IMR-90 (cell line): Measurements from ENCODE around the gene MTPN. TPM values are rescaled to one million over a fixed set of nuclear protein-coding genes. Genes with fewer than 3 reads are reported as not detected.

Experiments
- ATAC-seq: fragments of 200-7000 bp; cut with Tn5 transposase; 2 replicates; pipeline ENCODE4 v1.9.1; 2020; ENCODE audit warnings: low read depth, mild to moderate bottlenecking, moderate library complexity
- BruUV-seq: library from RNA; stranded (reverse); fragments of 400-500 nt; replicated peaks from 2 replicates; lab custom pipeline; 2021; lab: Mats Ljungman, UMichigan
- CTCF ChIA-PET: fragments of 300-600 bp; formaldehyde crosslinking; extraction: SDS; loops from one replicate; lab custom pipeline; 2021; ENCODE audit warnings: antibody characterized with exemption; lab: Yijun Ruan, JAX
- POLR2A ChIA-PET: fragments of 300-600 bp; sonication (Branson Sonifier 250); formaldehyde crosslinking; loops from one replicate; lab custom pipeline; 2022; ENCODE audit warnings: antibody characterized with exemption; ENCODE audit not compliant: unreplicated experiment; lab: Charles Lee
- DNase-seq: peaks from one replicate; pipeline ENCODE4 v3.0.0; 2013
- H2AFZ ChIP-seq: replicated peaks from 2 replicates; pipeline ENCODE3; 2013; ENCODE audit warnings: low read length, mild to moderate bottlenecking; ENCODE audit not compliant: poor library complexity
- H2AK5ac ChIP-seq: 2 replicates; pipeline ENCODE4 v1.6.1; 2013; ENCODE audit warnings: low read depth, low read length, inconsistent platforms
- H2AK9ac ChIP-seq: replicated peaks from 2 replicates; pipeline ENCODE3; 2013; ENCODE audit warnings: mild to moderate bottlenecking, low read depth, low read length, moderate library complexity; ENCODE audit not compliant: poor library complexity
- H2BK120ac ChIP-seq: 2 replicates; pipeline ENCODE4 v1.6.1; 2013; ENCODE audit warnings: low read depth, low read length, inconsistent platforms
- H2BK15ac ChIP-seq: 3 replicates; pipeline ENCODE4 v1.6.1; 2013; ENCODE audit warnings: low read depth, low read length, inconsistent platforms
- H2BK20ac ChIP-seq: 2 replicates; pipeline ENCODE4 v1.6.1; 2013; ENCODE audit warnings: low read depth, mild to moderate bottlenecking, inconsistent platforms, low read length, moderate library complexity
- H2BK5ac ChIP-seq: 2 replicates; pipeline ENCODE4 v1.6.1; 2013; ENCODE audit warnings: mild to moderate bottlenecking, low read depth, low read length, inconsistent platforms; ENCODE audit not compliant: poor library complexity, severe bottlenecking
- H3K14ac ChIP-seq: replicated peaks from 2 replicates; pipeline ENCODE4 v1.6.1; 2013; ENCODE audit warnings: low read depth, low read length, inconsistent platforms
- H3K18ac ChIP-seq: 2 replicates; pipeline ENCODE4 v1.6.1; 2013; ENCODE audit warnings: low read depth, low read length, control low read depth
- H3K23ac ChIP-seq: 2 replicates; pipeline ENCODE4 v1.6.1; 2013; ENCODE audit warnings: low read depth, low read length, inconsistent platforms
- H3K27ac ChIP-seq: 2 replicates; pipeline ENCODE4 v1.5.1; 2013; ENCODE audit warnings: mild to moderate bottlenecking, control low read depth, low read length; ENCODE audit not compliant: insufficient read depth
- H3K27me3 ChIP-seq: 2 replicates; pipeline ENCODE4 v1.6.1; 2013; ENCODE audit warnings: low read length; ENCODE audit not compliant: control insufficient read depth, insufficient read depth
- H3K36me3 ChIP-seq: 2 replicates; pipeline ENCODE4 v1.6.1; 2013; ENCODE audit warnings: low read length, mixed read lengths; ENCODE audit not compliant: control insufficient read depth, insufficient read depth
- H3K4ac ChIP-seq: 2 replicates; pipeline ENCODE4 v1.6.1; 2013; ENCODE audit warnings: low read depth, low read length, inconsistent platforms
- H3K4me1 ChIP-seq: 2 replicates; pipeline ENCODE4 v1.6.1; 2013; ENCODE audit warnings: low read length, mixed read lengths; ENCODE audit not compliant: control insufficient read depth, insufficient read depth
- H3K4me2 ChIP-seq: 2 replicates; pipeline ENCODE4 v1.6.1; 2013; ENCODE audit warnings: low read depth, mild to moderate bottlenecking, control low read depth, low read length, moderate library complexity
- H3K4me3 ChIP-seq: 2 replicates; pipeline ENCODE4 v1.5.1; 2013; ENCODE audit warnings: low read depth, mild to moderate bottlenecking, control low read depth, low read length, moderate library complexity; ENCODE audit not compliant: insufficient read depth
- H3K56ac ChIP-seq: 2 replicates; pipeline ENCODE4 v1.6.1; 2013; ENCODE audit warnings: low read length, inconsistent platforms; ENCODE audit not compliant: insufficient read depth; ENCODE audit errors: extremely low read depth
- H3K79me1 ChIP-seq, 2 experiments: 2 replicates each; pipeline ENCODE4 v1.6.1; 2013; ENCODE audit warnings: low read length in 2 of 2, inconsistent platforms in 1 of 2, low read depth in 1 of 2
- H3K9ac ChIP-seq: 2 replicates; pipeline ENCODE4 v1.6.1; 2013; ENCODE audit warnings: low read depth, low read length, control low read depth
- H3K9me1 ChIP-seq: 2 replicates; pipeline ENCODE4 v1.6.1; 2013; ENCODE audit warnings: low read length, inconsistent platforms; ENCODE audit not compliant: insufficient read depth
- H3K9me3 ChIP-seq: 2 replicates; pipeline ENCODE4 v1.6.1; 2013; ENCODE audit warnings: low read length; ENCODE audit not compliant: control insufficient read depth, insufficient read depth
- H4K20me1 ChIP-seq: 2 replicates; pipeline ENCODE4 v1.6.1; 2013; ENCODE audit warnings: low read length, inconsistent platforms; ENCODE audit not compliant: insufficient read depth
- H4K5ac ChIP-seq: 2 replicates; pipeline ENCODE4 v1.6.1; 2013; ENCODE audit warnings: mild to moderate bottlenecking, low read depth, low read length, control low read depth
- H4K8ac ChIP-seq, 2 experiments: 2 replicates each; pipeline ENCODE4 v1.6.1; 2013; ENCODE audit warnings: low read depth in 2 of 2, low read length in 2 of 2, control low read depth in 1 of 2, inconsistent platforms in 1 of 2
- H4K91ac ChIP-seq: 2 replicates; pipeline ENCODE4 v1.6.1; 2013; ENCODE audit warnings: low read depth, low read length, inconsistent platforms; ENCODE audit not compliant: insufficient read depth
- BHLHE40 ChIP-seq: fragments of 150-350 bp; IDR thresholded peaks from 2 replicates; pipeline ENCODE4 v1.6.1; 2016; ENCODE audit warnings: mild to moderate bottlenecking, low read depth, low read length
- CEBPB ChIP-seq: IDR thresholded peaks from 2 replicates; pipeline ENCODE4 v1.6.1; 2012; ENCODE audit warnings: low read depth, low read length, improper control_type of control experiment
- CHD1 ChIP-seq: IDR thresholded peaks from 2 replicates; pipeline ENCODE4 v1.6.1; 2012; ENCODE audit warnings: low read depth, low read length, improper control_type of control experiment
- CTCF ChIP-seq: conservative IDR thresholded peaks from 2 replicates; pipeline ENCODE4 v1.5.1; 2012; ENCODE audit warnings: mild to moderate bottlenecking, low read depth, low read length, improper control_type of control experiment
- ELK1 ChIP-seq: fragments of 150-350 bp; IDR thresholded peaks from 2 replicates; pipeline ENCODE4 v1.6.1; 2016; ENCODE audit warnings: low read depth, mild to moderate bottlenecking, low read length, moderate library complexity, borderline replicate concordance
- FOS ChIP-seq: fragments of 150-350 bp; IDR thresholded peaks from 2 replicates; pipeline ENCODE4 v1.6.1; 2016; ENCODE audit warnings: low read depth, low read length
- MAFK ChIP-seq: IDR thresholded peaks from 2 replicates; pipeline ENCODE4 v1.6.1; 2012; ENCODE audit warnings: low read depth, low read length, improper control_type of control experiment
- MAZ ChIP-seq: IDR thresholded peaks from 2 replicates; pipeline ENCODE4 v1.6.1; 2012; ENCODE audit warnings: low read depth, mild to moderate bottlenecking, low read length, improper control_type of control experiment, moderate library complexity, borderline replicate concordance
- MXI1 ChIP-seq: IDR thresholded peaks from 2 replicates; pipeline ENCODE4 v1.6.1; 2012; ENCODE audit warnings: low read depth, mild to moderate bottlenecking, low read length, moderate library complexity, borderline replicate concordance
- NFE2L2 ChIP-seq: fragments of 150-350 bp; IDR thresholded peaks from 2 replicates; pipeline ENCODE4 v1.6.1; 2016; ENCODE audit warnings: low read depth, mild to moderate bottlenecking, low read length
- POLR2A ChIP-seq: IDR thresholded peaks from 2 replicates; pipeline ENCODE4 v1.6.1; 2012; ENCODE audit warnings: mild to moderate bottlenecking, low read depth, low read length
- RAD21 ChIP-seq: IDR thresholded peaks from 2 replicates; pipeline ENCODE4 v1.6.1; 2012; ENCODE audit warnings: low read length, improper control_type of control experiment
- RCOR1 ChIP-seq: IDR thresholded peaks from 2 replicates; pipeline ENCODE4 v1.6.1; 2012; ENCODE audit warnings: mild to moderate bottlenecking, low read length, improper control_type of control experiment; ENCODE audit not compliant: insufficient replicate concordance
- RFX5 ChIP-seq: IDR thresholded peaks from 2 replicates; pipeline ENCODE4 v1.8.0; 2012; ENCODE audit warnings: low read depth, mild to moderate bottlenecking, low read length, moderate library complexity
- SMC3 ChIP-seq: fragments of 150-350 bp; IDR thresholded peaks from 2 replicates; pipeline ENCODE4 v1.6.1; 2016; ENCODE audit warnings: low read depth, mild to moderate bottlenecking, antibody characterized with exemption, low read length, moderate library complexity
- USF2 ChIP-seq: fragments of 150-350 bp; IDR thresholded peaks from 2 replicates; pipeline ENCODE4 v1.6.1; 2017; ENCODE audit warnings: mild to moderate bottlenecking, antibody characterized with exemption, low read length, low read depth
- WGBS, 2 experiments: methylation state at CpG; one replicate each; pipeline versions ENCODE4 v1.1.5 to v1.1.7; 2013; ENCODE audit warnings: missing lambda C conversion rate in 2 of 2; ENCODE audit not compliant: insufficient read length in 1 of 2; ENCODE audit errors: extremely low coverage in 2 of 2; 5-methylcytosine and 5-hydroxymethylcytosine counted together
- dilution Hi-C: fragments of 300-500 bp; cut with HindIII; formaldehyde crosslinking; loops from one replicate; pipeline ENCODE4 v1.14.3; 2018; ENCODE audit warnings: low sequenced_read_pairs; ENCODE audit not compliant: unreplicated experiment
- in situ Hi-C: fragments of 300-500 bp; cut with MboI; formaldehyde crosslinking; loops from 3 replicates; pipeline ENCODE4 v1.14.3; 2019; ENCODE audit warnings: low sequenced_read_pairs, inconsistent platforms, mixed read lengths
- intact Hi-C: fragments of 100-400 bp; cut with micrococcal nuclease; formaldehyde crosslinking; loops from 2 replicates; pipeline ENCODE4 v1.10.0; 2022
- polyA plus RNA-seq, 3 experiments: library from polyadenylated mRNA; depleted of rRNA; stranded (reverse); fragments of >200 nt; gene quantifications; 2 replicates each; pipeline ENCODE4 v1.2.3, GENCODE V29; 2012; ENCODE audit warnings: low replicate concordance in 1 of 3
- total RNA-seq: library from RNA; depleted of rRNA; stranded (reverse); fragments of >200 nt; gene quantifications from 2 replicates; pipeline ENCODE4 v1.2.3, GENCODE V29; 2012

MTPN gene
- total and polyA plus RNA-seq, 2 of the 4 experiments (the other 2 are of a cell fraction): 58.8 to 94.4 TPM

- no CpG with 5 or more reads among the region's 8 CpGs for WGBS, 2 experiments
- Histone ChIP-seq H3K56ac (no peak overlapping the region), H3K4ac (no peak overlapping the region), H2BK20ac (no peak overlapping the region), H3K36me3 (no peaks in the 10 kb centered on the region), H3K27ac (no peak overlapping the region), H2AK5ac (no peak overlapping the region), H3K4me1 (0 out of 2 replicates have a peak, but pooled peaks cover 1% of the 10 kb centered on the region), H4K20me1 (no peaks in the 10 kb centered on the region), H3K23ac (no peak overlapping the region), H3K4me2 (no peak overlapping the region), H3K18ac (no peak overlapping the region), H3K27me3 (no peaks in the 10 kb centered on the region), H3K79me1 (no peaks in the 10 kb centered on the region), H3K4me3 (no peak overlapping the region), H2BK120ac (no peak overlapping the region), H2AFZ (no peak overlapping the region), H4K5ac (no peak overlapping the region), H3K9me3 (no peaks in the 10 kb centered on the region), H4K91ac (no peak overlapping the region), H3K14ac (no peak overlapping the region), H2BK15ac (no peak overlapping the region), H3K9me1 (no peaks in the 10 kb centered on the region), H2BK5ac (no peak overlapping the region), H2AK9ac (no peak overlapping the region), H4K8ac (no peak overlapping the region), H3K9ac (no peak overlapping the region)
- ChIA-PET CTCF (interaction anchor here (1.2 kb wide), 1 partner anchor 12 kb away, joined by 3 read pairs; no protein-coding TSS in a partner anchor), POLR2A (interaction anchor here (0.6 kb wide), 1 partner anchor 224 kb away, joined by 3 read pairs; no protein-coding TSS in a partner anchor)
- dilution Hi-C loops: no loop called here
- DNase-seq: no peak
- intact Hi-C loops: no loop called here
- ATAC-seq: no peak
- no peak for TF ChIP-seq CHD1
- TF ChIP-seq NFE2L2: no peak
- TF ChIP-seq FOS: no peak
- TF ChIP-seq POLR2A: no peak
- TF ChIP-seq CTCF: no peak
- TF ChIP-seq BHLHE40: no peak
- TF ChIP-seq SMC3: no peak
- TF ChIP-seq CEBPB: no peak
- no peak for TF ChIP-seq RFX5
- TF ChIP-seq RCOR1: no peak
- no peak for TF ChIP-seq MAFK
- no peak for TF ChIP-seq RAD21
- TF ChIP-seq USF2: no peak
- TF ChIP-seq MXI1: no peak
- TF ChIP-seq ELK1: no peak
- TF ChIP-seq MAZ: no peak
- in situ Hi-C loops: no loop called here
- no TSS peak for BruUV-seq
Observed at GRCh38 chr7:135981958-135982646, 4.9 kb upstream of the MTPN start.
